ENCODE measurements around the gene HACD1.

The HACD1 gene, protein sequence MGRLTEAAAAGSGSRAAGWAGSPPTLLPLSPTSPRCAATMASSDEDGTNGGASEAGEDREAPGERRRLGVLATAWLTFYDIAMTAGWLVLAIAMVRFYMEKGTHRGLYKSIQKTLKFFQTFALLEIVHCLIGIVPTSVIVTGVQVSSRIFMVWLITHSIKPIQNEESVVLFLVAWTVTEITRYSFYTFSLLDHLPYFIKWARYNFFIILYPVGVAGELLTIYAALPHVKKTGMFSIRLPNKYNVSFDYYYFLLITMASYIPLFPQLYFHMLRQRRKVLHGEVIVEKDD

GRCh38 chr10:17617031-17617911 is at the start of gene HACD1:
Gene HACD1, minus strand, starts transcription at chr10:17617374. Its CDS starts 35 bp downstream, at chr10:17617339.
- peak within 1 kb of the TSS; percentile 74 for H3K4me3 Mint-ChIP-seq

GRCh38 chr10:17665747-17666146 is 48.6 kb upstream of the HACD1 start:
- intact Hi-C loops (cut with micrococcal nuclease): no loop called here
- Mint-ChIP-seq H3K27me3 (no peaks in the 10 kb centered on the region), H3K4me1 (ENCODE audit: low read depth) (peaks cover 24% of the 10 kb centered on the region), H3K27ac (no peak overlapping the region), H3K9me3 (no peaks in the 10 kb centered on the region), H3K4me3 (no peak overlapping the region), H3K36me3 (ENCODE audit: low read depth) (peaks cover 29% of the 10 kb centered on the region)

More at GRCh38 chr10:17617031-17617911, at the start of gene HACD1:
- H3K9me3 Mint-ChIP-seq: no peaks in the 10 kb centered on the region
- H3K36me3 Mint-ChIP-seq (ENCODE audit: low read depth): no peaks in the 10 kb centered on the region
- peaks cover 8% of the 10 kb centered on the region for H3K4me1 Mint-ChIP-seq (ENCODE audit: low read depth)
- peak within 1 kb of the TSS; percentile 65 for H3K27ac Mint-ChIP-seq
- H3K27me3 Mint-ChIP-seq: peaks cover 12% of the 10 kb centered on the region
- intact Hi-C loops (cut with micrococcal nuclease): loop anchor here (10.0 kb wide), 1 partner anchor 258 kb away; no protein-coding TSS in a partner anchor

GRCh38 chr10:17663450-17663849 is 46.3 kb upstream of the HACD1 start:
- Mint-ChIP-seq H3K4me1 (ENCODE audit: low read depth) (peaks cover 27% of the 10 kb centered on the region), H3K27me3 (no peaks in the 10 kb centered on the region), H3K36me3 (ENCODE audit: low read depth) (peaks cover 35% of the 10 kb centered on the region), H3K4me3 (no peak overlapping the region), H3K27ac (no peak overlapping the region), H3K9me3 (no peaks in the 10 kb centered on the region)
- intact Hi-C loops (cut with micrococcal nuclease): no loop called here

DNA sequence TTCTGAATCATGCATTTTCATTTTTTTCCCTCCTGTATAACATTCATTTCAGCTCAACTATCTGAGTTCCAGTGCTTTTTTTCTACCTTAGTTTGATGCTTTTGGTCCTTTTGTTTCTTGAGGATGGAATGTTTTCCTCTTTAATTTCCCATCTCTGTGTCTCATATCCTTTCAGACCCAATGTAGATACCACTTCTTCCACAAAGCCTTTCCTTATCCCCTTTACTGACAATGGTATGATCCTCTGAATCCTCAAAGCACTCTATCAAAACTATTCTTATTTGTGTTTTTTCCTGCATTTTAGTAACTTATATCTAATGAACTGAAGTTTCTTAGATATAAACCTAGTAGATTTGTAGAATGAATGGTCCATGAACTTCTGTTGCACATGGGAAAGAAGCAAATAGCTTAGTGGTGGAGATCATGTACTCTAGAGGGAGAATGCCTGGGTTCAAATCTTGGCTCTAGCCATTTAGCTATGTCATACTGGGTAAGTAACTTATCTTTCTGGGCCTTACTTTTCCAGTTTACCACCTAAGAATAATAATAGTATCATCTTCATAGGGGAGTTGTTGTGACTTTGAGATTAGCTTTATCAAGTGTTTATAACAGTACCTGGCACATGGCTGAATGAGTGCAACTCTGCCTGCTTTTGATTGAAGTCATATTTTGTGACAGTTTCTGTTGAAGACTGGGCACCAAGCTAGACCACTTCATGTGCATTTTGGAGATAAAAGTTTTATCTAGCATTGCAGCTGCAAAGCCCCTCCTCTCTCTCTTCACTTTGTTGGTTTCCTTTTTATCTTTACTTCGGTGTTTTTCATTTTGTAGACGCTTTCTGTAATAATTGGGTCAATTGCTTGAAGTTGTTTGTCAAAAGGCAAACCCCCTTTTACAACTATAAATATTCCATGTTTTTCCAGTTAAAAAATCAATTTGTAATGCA is 45.3 kb upstream of the HACD1 start:
- no peaks in the 10 kb centered on the region for H3K27me3 Mint-ChIP-seq
- no peaks in the 10 kb centered on the region for H3K9me3 Mint-ChIP-seq
- no peak overlapping the region for H3K4me3 Mint-ChIP-seq
- intact Hi-C loops (cut with micrococcal nuclease): no loop called here
- H3K4me1 Mint-ChIP-seq (ENCODE audit: low read depth): peaks cover 27% of the 10 kb centered on the region
- no peak overlapping the region for H3K27ac Mint-ChIP-seq
- peaks cover 34% of the 10 kb centered on the region for H3K36me3 Mint-ChIP-seq (ENCODE audit: low read depth)

DNA sequence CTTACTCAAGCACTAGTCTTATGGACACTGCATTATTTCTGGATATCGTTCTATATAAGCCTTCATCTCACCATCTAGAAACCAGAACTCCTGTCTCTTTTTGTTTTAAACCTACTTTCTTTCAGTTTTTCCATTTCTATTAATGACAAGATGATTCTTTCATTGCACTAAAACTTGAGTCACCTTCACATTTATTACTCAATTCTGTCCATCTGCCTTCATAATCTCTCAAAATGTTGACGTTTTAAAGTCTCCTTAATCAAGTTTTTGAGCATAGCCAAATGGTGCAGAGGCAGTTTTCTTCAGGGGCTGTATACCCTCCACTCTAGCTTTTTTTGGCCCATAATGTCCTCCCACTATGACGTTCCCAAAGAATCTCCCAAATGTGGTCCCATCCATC is 44.3 kb upstream of the HACD1 start:
- Mint-ChIP-seq H3K27ac (no peak overlapping the region), H3K9me3 (no peaks in the 10 kb centered on the region), H3K4me3 (no peak overlapping the region), H3K36me3 (ENCODE audit: low read depth) (peaks cover 30% of the 10 kb centered on the region), H3K4me1 (ENCODE audit: low read depth) (peaks cover 35% of the 10 kb centered on the region), H3K27me3 (no peaks in the 10 kb centered on the region)
- intact Hi-C loops (cut with micrococcal nuclease): no loop called here

DNA sequence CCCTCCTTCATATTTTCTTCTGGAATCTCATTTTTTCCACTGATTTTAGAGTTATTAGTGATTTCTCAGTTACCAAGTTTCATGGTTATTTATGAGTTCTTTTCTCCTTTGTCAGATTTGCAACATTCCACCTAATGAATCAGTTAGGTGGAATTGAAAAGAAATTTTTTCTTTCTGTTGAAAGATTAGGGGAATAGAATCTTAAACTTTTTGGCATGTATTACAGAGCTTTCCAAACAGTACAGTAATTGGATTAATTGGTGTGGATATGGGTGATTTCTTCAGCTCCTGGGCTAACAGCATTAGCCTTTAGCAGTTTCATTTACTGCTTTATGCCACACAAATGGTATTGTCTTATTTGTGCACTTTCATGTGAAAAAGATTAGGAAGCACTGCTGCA is 43.7 kb upstream of the HACD1 start:
- H3K36me3 Mint-ChIP-seq (ENCODE audit: low read depth): peaks cover 30% of the 10 kb centered on the region
- no peaks in the 10 kb centered on the region for H3K27me3 Mint-ChIP-seq
- no peaks in the 10 kb centered on the region for H3K9me3 Mint-ChIP-seq
- intact Hi-C loops (cut with micrococcal nuclease): no loop called here
- no peak overlapping the region for H3K27ac Mint-ChIP-seq
- H3K4me3 Mint-ChIP-seq: no peak overlapping the region
- H3K4me1 Mint-ChIP-seq (ENCODE audit: low read depth): peaks cover 38% of the 10 kb centered on the region

GRCh38 chr10:17659365-17659764 is 42.2 kb upstream of the HACD1 start:
- Mint-ChIP-seq H3K9me3 (no peaks in the 10 kb centered on the region), H3K4me3 (no peak overlapping the region), H3K27ac (no peak overlapping the region), H3K36me3 (ENCODE audit: low read depth) (peaks cover 30% of the 10 kb centered on the region), H3K27me3 (no peaks in the 10 kb centered on the region), H3K4me1 (ENCODE audit: low read depth) (peaks cover 51% of the 10 kb centered on the region)
- intact Hi-C loops (cut with micrococcal nuclease): no loop called here

GRCh38 chr10:17657103-17657500 is 39.9 kb upstream of the HACD1 start:
- Mint-ChIP-seq H3K36me3 (ENCODE audit: low read depth) (peaks cover 30% of the 10 kb centered on the region), H3K27ac (no peak overlapping the region), H3K9me3 (peaks cover 11% of the 10 kb centered on the region), H3K27me3 (no peaks in the 10 kb centered on the region), H3K4me1 (ENCODE audit: low read depth) (peaks cover 48% of the 10 kb centered on the region), H3K4me3 (no peak overlapping the region)
- intact Hi-C loops (cut with micrococcal nuclease): no loop called here

DNA sequence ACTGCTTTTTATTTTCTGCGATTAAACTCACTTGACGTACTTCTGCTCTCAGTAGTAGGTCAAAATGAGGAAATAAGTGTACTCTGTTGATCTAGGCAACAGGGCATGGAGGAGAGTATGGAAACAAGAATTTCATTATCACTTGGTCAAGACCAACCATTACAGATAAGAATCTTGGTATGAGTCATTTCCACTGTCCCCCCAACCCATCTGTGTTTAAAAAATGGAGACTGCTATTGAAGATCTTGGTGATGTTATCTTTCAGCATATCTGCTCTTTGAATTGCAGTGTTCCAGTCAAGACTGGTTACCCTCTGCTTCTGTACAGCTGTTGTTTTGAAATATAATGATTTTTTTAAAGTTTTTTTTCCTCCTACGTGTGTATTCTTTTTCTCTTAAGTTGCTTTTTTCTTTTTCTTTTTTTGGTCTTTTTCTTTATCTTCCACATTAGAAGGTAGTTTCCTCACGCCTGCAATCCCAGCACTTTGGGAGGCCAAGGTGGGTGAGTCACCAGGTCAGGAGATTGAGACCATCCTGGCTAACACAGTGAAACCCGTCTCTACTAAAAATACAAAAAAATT is 38.5 kb upstream of the HACD1 start:
- Mint-ChIP-seq H3K27me3 (no peaks in the 10 kb centered on the region), H3K36me3 (ENCODE audit: low read depth) (peaks cover 24% of the 10 kb centered on the region), H3K4me1 (ENCODE audit: low read depth) (peaks cover 54% of the 10 kb centered on the region), H3K4me3 (no peak overlapping the region), H3K27ac (peak overlapping the region; percentile 46), H3K9me3 (peaks cover 11% of the 10 kb centered on the region)
- intact Hi-C loops (cut with micrococcal nuclease): no loop called here

- peaks cover 54% of the 10 kb centered on the region for H3K4me1 Mint-ChIP-seq (ENCODE audit: low read depth)
- no peak overlapping the region for H3K27ac Mint-ChIP-seq
- intact Hi-C loops (cut with micrococcal nuclease): no loop called here
- H3K9me3 Mint-ChIP-seq: peaks cover 11% of the 10 kb centered on the region
- peaks cover 26% of the 10 kb centered on the region for H3K36me3 Mint-ChIP-seq (ENCODE audit: low read depth)
- H3K27me3 Mint-ChIP-seq: no peaks in the 10 kb centered on the region
- no peak overlapping the region for H3K4me3 Mint-ChIP-seq
These were observed 37.8 kb upstream of the HACD1 start for GRCh38 chr10:17655009-17655408.

- Mint-ChIP-seq H3K4me3 (no peak overlapping the region), H3K27ac (no peak overlapping the region), H3K4me1 (ENCODE audit: low read depth) (peaks cover 54% of the 10 kb centered on the region), H3K27me3 (no peaks in the 10 kb centered on the region), H3K9me3 (peaks cover 11% of the 10 kb centered on the region), H3K36me3 (ENCODE audit: low read depth) (peaks cover 48% of the 10 kb centered on the region)
- intact Hi-C loops (cut with micrococcal nuclease): no loop called here
These were observed 35.4 kb upstream of the HACD1 start for GRCh38 chr10:17652585-17652984.

- Mint-ChIP-seq H3K9me3 (peaks cover 11% of the 10 kb centered on the region), H3K27ac (no peak overlapping the region), H3K4me3 (no peak overlapping the region), H3K4me1 (ENCODE audit: low read depth) (peaks cover 55% of the 10 kb centered on the region), H3K36me3 (ENCODE audit: low read depth) (peaks cover 48% of the 10 kb centered on the region), H3K27me3 (no peaks in the 10 kb centered on the region)
- intact Hi-C loops (cut with micrococcal nuclease): no loop called here
These were observed 34.7 kb upstream of the HACD1 start for GRCh38 chr10:17651896-17652295.

DNA sequence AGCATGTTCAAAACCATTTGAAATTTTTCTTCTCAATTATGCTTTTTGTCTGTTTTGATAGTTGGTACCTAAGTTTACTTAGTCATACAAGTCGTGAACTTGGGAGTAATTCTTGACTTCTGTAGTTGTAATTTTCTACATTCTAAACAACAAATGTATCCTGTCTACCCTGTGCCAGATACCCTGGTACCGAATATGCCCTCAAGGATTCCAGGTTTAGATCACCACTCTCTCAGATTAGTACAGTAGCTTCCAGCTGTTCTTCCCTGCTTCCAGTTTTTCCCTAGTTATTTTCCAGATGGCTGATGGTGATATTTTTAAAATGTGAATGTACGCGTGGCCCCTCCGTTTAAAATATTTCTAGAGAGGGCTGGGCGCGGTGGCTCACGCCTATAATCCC is 33.2 kb upstream of the HACD1 start:
- intact Hi-C loops (cut with micrococcal nuclease): no loop called here
- no peak overlapping the region for H3K4me3 Mint-ChIP-seq
- peaks cover 48% of the 10 kb centered on the region for H3K36me3 Mint-ChIP-seq (ENCODE audit: low read depth)
- peaks cover 11% of the 10 kb centered on the region for H3K9me3 Mint-ChIP-seq
- no peak overlapping the region for H3K27ac Mint-ChIP-seq
- H3K27me3 Mint-ChIP-seq: no peaks in the 10 kb centered on the region
- H3K4me1 Mint-ChIP-seq (ENCODE audit: low read depth): peaks cover 53% of the 10 kb centered on the region
